SK-N-MC (cell line): ENCODE data around the gene RPL41.
"Not testable (repeated sequence)": the region's sequence is repeated elsewhere in the genome, so short reads cannot be mapped to it uniquely, and the experiment has no call there.

Experiments
- EZH2 ChIP-seq: fragments of 200-600 bp; sonication (generic); IDR thresholded peaks from one replicate; pipeline ENCODE4 v1.6.1; 2017; ENCODE audit warnings: antibody characterized with exemption
- FOXP2 ChIP-seq: optimal IDR thresholded peaks from 2 replicates; pipeline ENCODE3; 2011; ENCODE audit warnings: mild to moderate bottlenecking, moderate library complexity; ENCODE audit not compliant: insufficient read depth; ENCODE audit errors: extremely low read length, control extremely low read depth
- POLR2AphosphoS5 ChIP-seq: IDR thresholded peaks from 2 replicates; pipeline ENCODE4 v1.6.1; 2012; ENCODE audit warnings: mild to moderate bottlenecking, low read depth, low read length, borderline replicate concordance

DNA sequence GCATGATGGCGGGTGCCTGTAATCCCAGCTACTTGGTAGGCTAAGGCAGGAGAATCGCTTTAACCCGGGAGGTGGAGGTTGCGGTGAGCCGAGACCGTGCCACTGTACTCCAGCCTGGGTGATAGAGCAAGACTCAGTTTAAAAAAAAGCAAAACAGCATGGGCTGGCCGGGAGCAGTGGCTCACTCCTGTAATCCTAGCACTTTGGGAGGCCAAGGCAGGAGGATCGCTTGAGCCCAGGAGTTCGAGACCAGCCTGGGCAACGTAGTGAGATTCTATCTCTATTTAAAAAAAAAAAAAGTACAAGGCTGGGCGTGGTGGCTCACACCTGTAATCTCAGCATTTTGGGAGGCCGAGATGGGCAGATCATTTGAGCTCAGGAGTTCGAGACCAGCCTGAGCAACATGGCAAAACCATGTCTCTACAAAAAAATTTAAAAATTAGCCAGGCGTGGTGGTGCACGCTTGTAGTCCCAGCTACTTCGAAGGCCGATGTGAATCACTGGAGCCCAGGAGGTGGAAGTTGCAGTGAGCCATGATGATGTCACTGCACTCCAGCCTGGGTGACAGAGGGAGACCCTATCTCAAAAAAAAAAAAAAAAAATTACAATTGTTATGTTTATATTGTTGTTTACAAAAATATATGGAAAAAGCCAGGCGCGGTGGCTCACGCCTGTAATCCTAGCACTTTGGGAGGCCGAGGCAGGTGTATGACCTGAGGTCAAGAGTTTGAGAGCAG, 40.2 kb downstream of the RPL41 start:
- not testable (repeated sequence) for TF ChIP-seq POLR2AphosphoS5, EZH2, FOXP2
